Activated naive CD4-positive, alpha-beta T cell treated with anti-CD3 and anti-CD28 coated beads, Interleukin-2, amount 10 ng/mL, durations not matched to agents 7 days and 5 days (primary cell): Measurements from ENCODE around the gene DNAJC1.
"Not testable (repeated sequence)": the region's sequence is repeated elsewhere in the genome, so short reads cannot be mapped to it uniquely, and the experiment has no call there.

Experiments
- CTCF ChIA-PET: fragments of 350-600 bp; sonication (Branson Sonifier 250); formaldehyde crosslinking; loops from one replicate; lab custom pipeline; 2021; ENCODE audit warnings: antibody characterized with exemption; lab: Charles Lee
- DNase-seq: peaks from one replicate; pipeline ENCODE4 v3.0.0-alpha.2; 2020
- H3K27ac Mint-ChIP-seq: one replicate; pipeline ENCODE4 v1.8.0; 2021; ENCODE audit warnings: mild to moderate bottlenecking, moderate library complexity, mixed read lengths
- H3K27me3 Mint-ChIP-seq: one replicate; pipeline ENCODE4 v1.8.0; 2021; ENCODE audit warnings: mild to moderate bottlenecking, mixed read lengths
- H3K36me3 Mint-ChIP-seq: one replicate; pipeline ENCODE4 v1.8.0; 2021; ENCODE audit warnings: mixed read lengths
- H3K4me1 Mint-ChIP-seq: one replicate; pipeline ENCODE4 v1.8.0; 2021; ENCODE audit warnings: mixed read lengths
- H3K4me3 Mint-ChIP-seq: one replicate; pipeline ENCODE4 v1.8.0; 2021; ENCODE audit warnings: mild to moderate bottlenecking, moderate library complexity, mixed read lengths
- H3K9me3 Mint-ChIP-seq: one replicate; pipeline ENCODE4 v1.8.0; 2021; ENCODE audit warnings: mixed read lengths

The DNAJC1 gene, protein sequence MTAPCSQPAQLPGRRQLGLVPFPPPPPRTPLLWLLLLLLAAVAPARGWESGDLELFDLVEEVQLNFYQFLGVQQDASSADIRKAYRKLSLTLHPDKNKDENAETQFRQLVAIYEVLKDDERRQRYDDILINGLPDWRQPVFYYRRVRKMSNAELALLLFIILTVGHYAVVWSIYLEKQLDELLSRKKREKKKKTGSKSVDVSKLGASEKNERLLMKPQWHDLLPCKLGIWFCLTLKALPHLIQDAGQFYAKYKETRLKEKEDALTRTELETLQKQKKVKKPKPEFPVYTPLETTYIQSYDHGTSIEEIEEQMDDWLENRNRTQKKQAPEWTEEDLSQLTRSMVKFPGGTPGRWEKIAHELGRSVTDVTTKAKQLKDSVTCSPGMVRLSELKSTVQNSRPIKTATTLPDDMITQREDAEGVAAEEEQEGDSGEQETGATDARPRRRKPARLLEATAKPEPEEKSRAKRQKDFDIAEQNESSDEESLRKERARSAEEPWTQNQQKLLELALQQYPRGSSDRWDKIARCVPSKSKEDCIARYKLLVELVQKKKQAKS

DNA sequence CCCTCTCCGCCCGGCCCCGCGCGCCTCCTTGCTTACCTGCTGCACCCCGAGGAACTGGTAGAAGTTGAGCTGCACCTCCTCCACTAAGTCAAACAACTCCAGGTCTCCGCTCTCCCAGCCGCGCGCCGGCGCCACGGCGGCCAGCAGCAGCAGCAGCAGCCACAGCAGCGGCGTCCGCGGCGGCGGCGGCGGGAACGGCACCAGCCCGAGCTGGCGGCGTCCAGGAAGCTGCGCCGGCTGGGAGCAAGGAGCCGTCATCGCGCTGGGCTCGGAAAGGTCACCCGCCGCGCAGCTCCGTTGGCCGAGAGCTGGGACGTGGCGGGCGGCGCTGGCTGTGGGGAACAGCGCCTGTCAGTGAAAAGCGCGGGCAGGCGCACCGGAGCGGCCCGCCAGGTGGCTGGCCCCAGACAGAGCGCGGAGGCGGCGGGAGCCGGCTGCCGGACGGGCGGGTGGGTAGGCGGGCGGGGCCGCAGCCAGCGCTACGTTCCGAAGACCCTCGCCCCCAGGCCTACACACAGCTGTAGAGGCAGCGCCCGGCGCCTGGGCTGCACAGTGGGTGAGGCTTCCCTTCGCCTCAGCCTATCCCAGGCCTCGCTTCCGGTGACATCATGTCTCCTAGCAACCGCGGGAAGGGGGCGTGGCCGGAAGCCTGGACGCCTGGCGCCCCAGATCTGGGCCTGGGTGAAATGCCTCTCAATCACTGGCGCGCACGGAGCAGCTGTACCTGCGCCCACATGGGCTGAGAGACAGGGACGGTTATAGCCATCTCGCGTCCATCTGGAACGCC is at the start of gene DNAJC1:
Gene DNAJC1, minus strand, starts transcription at position 554 of the 787 bp plus-strand sequence. Its CDS starts 296 bp downstream, at position 258.
- CTCF ChIA-PET, result interaction anchor here (1.0 to 2.1 kb wide), 4 partner anchors 10 to 985 kb away, joined by 3 to 6 read pairs (median 6); no protein-coding TSS in a partner anchor
- Mint-ChIP-seq H3K27ac (peak within 1 kb of the TSS; percentile 91), H3K27me3 (peaks cover 19% of the 10 kb centered on the region), H3K4me1 (peaks cover 37% of the 10 kb centered on the region), H3K9me3 (no peaks in the 10 kb centered on the region), H3K4me3 (peak within 1 kb of the TSS; percentile 87), H3K36me3 (peaks cover 5% of the 10 kb centered on the region)
- peak; percentile 98 for DNase-seq

DNA sequence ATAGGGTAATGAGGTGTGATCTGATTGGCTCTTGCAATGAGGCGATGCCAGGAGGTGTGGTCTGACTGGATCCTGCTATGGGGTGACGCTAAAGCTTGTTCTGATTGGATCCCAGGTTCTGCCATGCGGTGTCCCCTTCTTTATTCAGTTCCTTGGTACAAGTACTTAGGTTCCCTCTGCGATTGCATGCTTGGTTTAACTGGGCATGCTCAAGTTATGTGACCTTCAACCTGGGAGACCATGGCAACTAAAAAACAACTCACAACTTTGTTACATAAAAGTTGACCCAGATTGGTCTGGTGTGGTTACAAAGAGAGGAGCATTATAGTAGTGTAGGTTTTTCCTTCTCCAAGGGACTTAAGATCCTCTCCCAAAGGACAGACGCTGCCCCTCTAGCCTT is 49.5 kb upstream of the DNAJC1 start:
- no peaks in the 10 kb centered on the region for H3K27me3 Mint-ChIP-seq
- H3K9me3 Mint-ChIP-seq, result peaks cover 8% of the 10 kb centered on the region
- H3K4me3 Mint-ChIP-seq, result no peak overlapping the region
- CTCF ChIA-PET, result interaction anchor here (0.8 kb wide), 1 partner anchor 113 kb away, joined by 3 read pairs; no protein-coding TSS in a partner anchor
- DNase-seq, result no peak
- no peaks in the 10 kb centered on the region for H3K36me3 Mint-ChIP-seq
- H3K4me1 Mint-ChIP-seq, result no peaks in the 10 kb centered on the region
- H3K27ac Mint-ChIP-seq, result no peak overlapping the region

DNA sequence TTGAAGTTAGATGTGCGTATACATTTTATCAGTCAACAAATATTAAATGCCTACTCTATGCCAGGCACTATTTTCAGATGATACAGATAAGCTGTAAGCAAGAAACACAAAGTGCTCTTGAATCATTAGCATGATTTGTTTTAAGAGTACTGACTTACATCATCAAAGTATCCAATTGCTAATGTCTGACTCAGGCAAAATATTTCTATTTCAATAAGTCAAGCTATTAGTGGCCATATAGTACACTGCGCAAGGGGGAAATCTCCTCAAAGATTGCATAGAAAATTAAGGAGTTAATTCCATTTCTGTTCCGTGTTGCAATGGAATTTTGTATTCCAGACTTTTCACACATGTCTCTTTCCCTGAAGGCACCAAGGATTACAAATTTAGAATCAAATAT is 46.1 kb upstream of the DNAJC1 start:
- Mint-ChIP-seq H3K9me3 (peaks cover 8% of the 10 kb centered on the region), H3K36me3 (no peaks in the 10 kb centered on the region), H3K27me3 (no peaks in the 10 kb centered on the region), H3K4me1 (no peaks in the 10 kb centered on the region), H3K4me3 (no peak overlapping the region), H3K27ac (no peak overlapping the region)
- CTCF ChIA-PET, result no interaction called here
- DNase-seq, result no peak

DNA sequence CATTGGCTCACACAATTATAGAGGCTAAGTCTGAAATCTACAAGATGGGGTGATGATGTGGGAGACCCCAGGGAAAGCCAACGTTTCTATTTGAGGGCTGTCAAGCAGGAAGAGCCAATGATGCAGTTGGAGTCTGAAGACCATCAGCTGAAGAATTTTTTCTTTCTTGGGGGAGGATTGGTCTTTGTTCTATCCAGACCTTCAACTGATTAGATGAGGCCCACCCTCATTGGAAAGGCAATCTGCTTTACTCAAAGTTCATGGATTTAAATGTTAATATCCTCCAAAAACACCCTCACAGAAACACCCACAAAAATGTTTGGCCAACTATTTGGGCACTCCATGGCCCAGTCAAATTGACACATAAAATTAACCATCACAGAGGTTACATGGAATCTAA is 44.3 kb upstream of the DNAJC1 start:
- no peak overlapping the region for H3K27ac Mint-ChIP-seq
- peaks cover 8% of the 10 kb centered on the region for H3K9me3 Mint-ChIP-seq
- DNase-seq, result no peak
- H3K4me1 Mint-ChIP-seq, result no peaks in the 10 kb centered on the region
- CTCF ChIA-PET, result no interaction called here
- no peaks in the 10 kb centered on the region for H3K36me3 Mint-ChIP-seq
- H3K4me3 Mint-ChIP-seq, result no peak overlapping the region
- peaks cover 4% of the 10 kb centered on the region for H3K27me3 Mint-ChIP-seq

DNA sequence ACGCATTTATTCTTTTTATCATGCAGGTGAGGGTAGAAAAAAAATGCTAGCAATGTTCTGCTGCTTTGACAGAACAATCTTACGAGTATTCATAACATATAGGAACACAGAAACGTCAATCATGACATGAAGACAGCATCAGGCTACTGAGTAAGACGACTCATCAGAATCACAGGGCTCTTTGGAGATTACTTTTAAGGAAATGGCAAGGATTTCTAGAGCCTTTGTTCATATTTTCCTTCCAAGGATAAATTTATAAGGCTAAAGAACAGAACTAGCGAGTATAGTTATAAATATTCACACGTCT is 39.8 kb upstream of the DNAJC1 start:
- no peaks in the 10 kb centered on the region for H3K36me3 Mint-ChIP-seq
- no peaks in the 10 kb centered on the region for H3K9me3 Mint-ChIP-seq
- DNase-seq, result no peak
- peaks cover 13% of the 10 kb centered on the region for H3K27me3 Mint-ChIP-seq
- H3K27ac Mint-ChIP-seq, result no peak overlapping the region
- no peaks in the 10 kb centered on the region for H3K4me1 Mint-ChIP-seq
- H3K4me3 Mint-ChIP-seq, result no peak overlapping the region
- CTCF ChIA-PET, result no interaction called here

DNA sequence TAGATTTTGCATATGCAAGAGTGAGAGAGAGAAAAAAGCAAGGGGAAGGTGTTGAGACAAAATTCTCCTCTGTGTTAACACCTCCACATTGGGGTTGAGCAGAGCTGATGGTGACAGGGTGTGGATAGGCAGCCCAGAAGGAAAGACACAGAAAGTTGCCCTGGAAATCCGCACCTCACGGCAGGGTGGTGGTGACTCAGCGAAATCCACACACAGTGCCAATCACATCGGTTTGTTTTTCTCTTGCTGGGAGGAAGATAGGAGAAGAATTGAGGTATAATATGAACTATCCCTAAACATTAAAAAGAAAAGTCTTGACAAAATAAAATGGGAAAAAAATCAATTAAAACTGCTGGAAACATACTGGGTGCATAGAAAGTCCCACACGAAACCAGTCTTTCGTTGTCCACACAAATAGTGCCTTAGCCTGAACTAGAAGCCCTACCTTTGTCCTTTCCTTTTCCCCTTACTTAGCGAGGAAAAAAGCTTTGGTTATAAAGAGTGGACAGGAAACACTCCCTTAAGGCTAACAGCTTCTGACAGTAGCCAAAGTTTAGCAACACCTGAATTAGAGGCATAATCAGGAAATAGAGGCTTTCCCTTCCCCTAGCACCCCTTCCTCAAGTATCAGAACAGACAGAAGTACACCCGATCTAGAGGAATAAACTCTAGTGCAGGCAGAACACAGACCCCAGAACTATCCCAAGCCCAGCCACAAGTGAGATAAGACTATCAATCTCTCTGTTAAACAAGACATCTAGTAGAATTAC is 39.2 kb upstream of the DNAJC1 start:
- peaks cover 13% of the 10 kb centered on the region for H3K27me3 Mint-ChIP-seq
- no peaks in the 10 kb centered on the region for H3K36me3 Mint-ChIP-seq
- CTCF ChIA-PET, result no interaction called here
- H3K4me3 Mint-ChIP-seq, result no peak overlapping the region
- H3K9me3 Mint-ChIP-seq, result no peaks in the 10 kb centered on the region
- DNase-seq, result no peak
- no peaks in the 10 kb centered on the region for H3K4me1 Mint-ChIP-seq
- H3K27ac Mint-ChIP-seq, result no peak overlapping the region

DNA sequence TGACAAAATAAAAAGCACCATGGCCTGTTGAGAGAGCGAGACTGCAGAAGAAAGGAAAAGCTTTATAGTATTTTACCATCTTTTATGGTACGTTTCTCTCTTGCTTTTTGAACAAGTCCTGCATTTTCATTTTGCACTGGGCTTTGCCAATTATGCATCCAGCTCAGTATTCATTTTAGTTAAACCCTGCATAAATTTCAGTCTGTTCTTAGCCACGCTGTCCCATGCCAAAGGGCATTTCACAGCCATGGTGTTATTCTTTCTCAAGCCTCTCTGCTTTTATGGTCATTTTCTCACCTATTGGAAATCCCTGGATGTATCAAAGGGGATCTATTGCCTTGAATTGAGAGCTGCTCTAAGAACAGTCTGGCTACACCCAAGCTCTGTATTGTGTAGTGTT is 30.8 kb upstream of the DNAJC1 start:
- no peaks in the 10 kb centered on the region for H3K36me3 Mint-ChIP-seq
- H3K4me1 Mint-ChIP-seq, result no peaks in the 10 kb centered on the region
- CTCF ChIA-PET, result no interaction called here
- no peak overlapping the region for H3K4me3 Mint-ChIP-seq
- H3K27ac Mint-ChIP-seq, result no peak overlapping the region
- peaks cover 12% of the 10 kb centered on the region for H3K9me3 Mint-ChIP-seq
- DNase-seq, result no peak
- H3K27me3 Mint-ChIP-seq, result peaks cover 9% of the 10 kb centered on the region

DNA sequence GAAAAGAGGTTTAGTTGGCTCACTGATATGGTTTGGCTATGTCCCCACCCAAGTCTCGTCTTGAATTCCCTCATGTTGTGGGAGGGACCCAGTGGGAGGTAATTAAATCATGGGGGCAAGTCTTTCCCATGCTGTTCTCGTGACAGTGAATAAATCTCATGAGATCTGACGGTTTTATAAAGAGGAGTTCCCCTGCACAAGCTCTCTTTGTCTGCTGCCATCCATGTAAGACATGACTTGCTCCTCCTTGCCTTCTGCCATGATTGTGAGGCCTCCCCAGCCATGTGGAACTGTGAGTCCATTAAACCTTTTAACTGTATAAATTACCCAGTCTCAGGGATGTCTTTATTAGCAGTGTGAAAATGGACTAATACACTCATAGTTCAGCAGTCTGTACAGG is 28.7 kb upstream of the DNAJC1 start:
- H3K27ac Mint-ChIP-seq, H3K4me3 Mint-ChIP-seq, H3K36me3 Mint-ChIP-seq, H3K27me3 Mint-ChIP-seq, CTCF ChIA-PET, H3K4me1 Mint-ChIP-seq, DNase-seq: not testable (repeated sequence)
- peaks cover 12% of the 10 kb centered on the region for H3K9me3 Mint-ChIP-seq

DNA sequence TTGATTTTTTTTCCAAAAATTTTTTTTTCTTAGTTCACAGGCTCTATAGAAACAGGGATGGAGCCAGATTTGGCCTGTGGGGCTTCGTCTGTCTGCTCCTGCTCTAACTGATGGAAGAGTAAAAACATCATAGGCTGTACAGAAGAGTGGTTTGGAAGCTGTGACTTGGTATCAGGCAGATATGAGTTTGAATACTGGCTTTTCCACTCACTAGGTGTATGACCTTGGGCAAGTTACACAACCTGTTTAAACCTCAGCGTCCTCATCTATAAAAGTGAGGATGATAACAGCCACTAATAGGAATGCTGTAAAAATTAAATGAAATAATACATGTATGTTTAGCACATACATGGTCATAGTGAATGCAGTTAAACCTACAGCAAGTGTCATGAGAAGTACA is 26.9 kb upstream of the DNAJC1 start:
- CTCF ChIA-PET, result interaction anchor here (0.5 kb wide), 1 partner anchor 19 kb away, joined by 3 read pairs; no protein-coding TSS in a partner anchor
- Mint-ChIP-seq H3K4me1 (no peaks in the 10 kb centered on the region), H3K4me3 (no peak overlapping the region), H3K27me3 (peaks cover 8% of the 10 kb centered on the region), H3K36me3 (peaks cover 1% of the 10 kb centered on the region), H3K9me3 (peaks cover 9% of the 10 kb centered on the region), H3K27ac (no peak overlapping the region)
- no peak for DNase-seq

DNA sequence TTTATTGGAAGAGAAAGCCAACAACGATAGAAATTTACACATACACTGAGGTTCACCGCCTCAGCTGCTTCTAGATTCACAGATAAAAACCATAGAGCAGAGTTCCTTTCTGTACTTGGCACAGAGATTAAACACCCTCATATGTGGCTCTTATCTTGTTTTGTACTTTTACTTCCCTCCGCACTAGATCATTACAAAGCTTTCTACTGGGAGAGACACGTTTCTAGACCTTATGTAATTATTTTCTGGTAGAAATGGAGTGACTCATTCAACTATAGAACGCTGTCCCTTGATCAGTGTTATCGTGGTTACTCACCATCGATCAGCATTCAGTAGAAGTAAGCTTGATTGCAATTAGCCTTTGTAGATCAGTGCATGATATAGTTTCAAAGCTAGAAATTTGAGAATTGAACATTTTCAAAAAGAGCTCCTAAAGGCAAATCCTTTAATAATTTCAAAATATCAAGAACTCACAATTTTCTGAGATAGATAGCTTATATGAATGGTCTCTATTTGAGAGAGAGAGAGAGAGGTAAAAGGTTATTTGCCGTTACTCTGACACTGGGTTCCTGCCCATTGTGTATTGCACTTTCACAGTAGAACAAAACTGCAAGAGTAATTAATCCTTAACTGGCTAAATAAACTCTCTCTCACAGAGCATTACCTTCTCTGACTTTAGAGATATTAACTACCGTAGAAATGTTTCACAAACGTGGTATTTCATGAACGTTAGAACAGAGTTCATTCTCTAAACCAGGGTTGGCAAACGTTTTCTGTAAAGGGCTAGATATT is 26.1 kb upstream of the DNAJC1 start:
- Mint-ChIP-seq H3K36me3 (peaks cover 1% of the 10 kb centered on the region), H3K4me1 (no peaks in the 10 kb centered on the region), H3K9me3 (peaks cover 4% of the 10 kb centered on the region), H3K4me3 (no peak overlapping the region), H3K27ac (no peak overlapping the region), H3K27me3 (peaks cover 8% of the 10 kb centered on the region)
- CTCF ChIA-PET, result interaction anchor here (1.0 kb wide), 1 partner anchor 36 kb away, joined by 3 read pairs; no protein-coding TSS in a partner anchor
- DNase-seq, result no peak

DNA sequence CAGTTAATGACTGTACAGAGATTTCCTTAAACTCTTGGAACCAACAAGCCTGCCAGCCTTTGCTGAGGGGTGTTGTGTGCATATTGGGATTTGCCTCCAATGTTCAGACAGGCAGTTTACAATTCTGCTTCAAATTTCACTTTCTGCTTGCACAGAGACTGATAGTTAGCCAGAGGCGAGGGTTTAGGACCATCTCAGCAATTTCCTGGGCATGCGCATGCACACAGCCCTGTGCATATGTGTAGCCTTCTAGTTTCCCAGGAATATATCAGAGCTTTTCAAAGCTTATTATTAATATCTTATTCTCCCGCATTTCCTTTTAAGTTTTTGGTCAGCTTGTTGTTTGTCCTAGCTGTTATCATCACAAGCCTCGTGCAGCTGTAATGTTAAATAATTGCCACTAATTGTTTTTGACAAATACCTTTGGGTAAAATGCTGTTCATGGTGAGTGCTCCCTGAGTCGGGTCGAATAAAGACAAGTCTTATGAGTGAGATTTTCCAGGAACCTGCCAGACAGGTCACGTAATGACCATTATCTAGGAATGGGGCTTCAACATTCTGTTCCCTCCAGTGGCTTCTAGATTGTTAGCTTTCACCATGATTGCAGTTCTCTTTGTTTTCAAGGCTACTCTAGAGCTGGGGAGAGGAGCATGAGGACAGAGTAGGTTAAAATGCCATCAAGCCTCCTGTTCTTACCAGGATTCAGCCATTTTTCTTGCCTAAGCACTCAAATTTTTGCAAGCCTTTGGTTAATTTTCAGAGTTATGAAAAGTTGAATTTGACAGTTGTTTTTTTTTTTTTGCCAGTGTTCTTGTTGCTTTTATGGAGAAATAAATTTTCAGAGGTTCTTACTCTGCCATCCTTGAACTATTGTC is 24.1 kb upstream of the DNAJC1 start:
- no peak overlapping the region for H3K4me3 Mint-ChIP-seq
- H3K36me3 Mint-ChIP-seq, result peaks cover 5% of the 10 kb centered on the region
- H3K27me3 Mint-ChIP-seq, result peaks cover 8% of the 10 kb centered on the region
- peaks cover 11% of the 10 kb centered on the region for H3K4me1 Mint-ChIP-seq
- no peak overlapping the region for H3K27ac Mint-ChIP-seq
- H3K9me3 Mint-ChIP-seq, result peaks cover 8% of the 10 kb centered on the region
- DNase-seq, result no peak
- CTCF ChIA-PET, result no interaction called here

DNA sequence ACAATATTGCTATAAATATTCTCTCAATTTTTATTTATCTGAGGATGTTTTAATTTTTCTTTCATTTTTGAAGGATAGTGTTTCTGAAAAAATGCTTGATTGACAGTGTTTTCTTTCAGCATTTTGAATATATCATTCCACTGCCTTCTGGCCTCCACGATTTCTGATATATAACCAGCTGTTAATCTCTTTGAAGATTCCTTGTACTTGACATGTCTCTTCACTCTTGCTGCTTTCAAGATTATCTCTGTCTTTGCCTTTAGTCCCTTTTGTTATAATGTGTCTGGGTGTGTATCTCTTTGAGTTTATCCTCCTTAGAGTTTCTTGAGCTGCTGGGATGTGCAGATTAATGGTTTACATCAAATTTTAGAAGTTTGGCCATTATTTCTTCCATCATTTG is 22.8 kb upstream of the DNAJC1 start:
- CTCF ChIA-PET, result no interaction called here
- H3K27ac Mint-ChIP-seq, result no peak overlapping the region
- DNase-seq, result no peak

DNA sequence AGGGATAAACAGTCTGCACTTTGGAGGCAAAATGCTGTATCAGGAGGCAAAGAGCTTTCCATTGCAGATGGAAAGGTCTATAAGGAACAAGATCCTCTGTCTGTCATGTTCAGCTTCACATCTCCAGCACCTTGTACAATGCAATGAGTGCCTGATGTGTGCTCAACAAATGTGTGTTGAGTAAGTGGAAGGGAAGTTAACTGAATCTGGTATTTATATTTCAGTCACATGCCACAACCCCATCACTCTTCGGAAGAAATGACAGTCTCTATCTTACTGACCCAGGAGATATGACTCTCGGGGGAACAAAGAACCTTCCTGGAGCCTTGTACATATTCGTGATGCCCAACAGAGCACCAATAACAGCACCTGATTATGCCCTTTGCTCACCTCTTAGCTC is 20.0 kb upstream of the DNAJC1 start:
- CTCF ChIA-PET, result no interaction called here
- H3K27ac Mint-ChIP-seq, result peak overlapping the region; percentile 56
- H3K9me3 Mint-ChIP-seq, result peaks cover 4% of the 10 kb centered on the region
- no peak overlapping the region for H3K4me3 Mint-ChIP-seq
- no peak for DNase-seq
- peaks cover 19% of the 10 kb centered on the region for H3K4me1 Mint-ChIP-seq
- H3K36me3 Mint-ChIP-seq, result peaks cover 5% of the 10 kb centered on the region
- peaks cover 4% of the 10 kb centered on the region for H3K27me3 Mint-ChIP-seq

More for the DNA sequence above, 22.8 kb upstream of the DNAJC1 start:
- Mint-ChIP-seq H3K9me3 (peaks cover 6% of the 10 kb centered on the region), H3K27me3 (peaks cover 8% of the 10 kb centered on the region), H3K36me3 (peaks cover 5% of the 10 kb centered on the region), H3K4me3 (no peak overlapping the region), H3K4me1 (peaks cover 19% of the 10 kb centered on the region)
